ENCODE results near the gene RELT.

GRCh38 chr11:73333640-73334383 lies 42.4 kb upstream of the RELT start:
- no peak for TF ChIP-seq CTCF (conservative IDR thresholded peaks at IDR 0.05)
- TF ChIP-seq ZFX (IDR thresholded peaks at IDR 0.05): no peak

Measured in C4-2B (cell line).